Islet precursor cell (in vitro differentiated cells): ENCODE results near the gene L3MBTL4.

ENCODE experiments used
- DNase-seq: peaks from one replicate; pipeline ENCODE4 v3.0.0-alpha.2; 2018

Gene L3MBTL4

DNA sequence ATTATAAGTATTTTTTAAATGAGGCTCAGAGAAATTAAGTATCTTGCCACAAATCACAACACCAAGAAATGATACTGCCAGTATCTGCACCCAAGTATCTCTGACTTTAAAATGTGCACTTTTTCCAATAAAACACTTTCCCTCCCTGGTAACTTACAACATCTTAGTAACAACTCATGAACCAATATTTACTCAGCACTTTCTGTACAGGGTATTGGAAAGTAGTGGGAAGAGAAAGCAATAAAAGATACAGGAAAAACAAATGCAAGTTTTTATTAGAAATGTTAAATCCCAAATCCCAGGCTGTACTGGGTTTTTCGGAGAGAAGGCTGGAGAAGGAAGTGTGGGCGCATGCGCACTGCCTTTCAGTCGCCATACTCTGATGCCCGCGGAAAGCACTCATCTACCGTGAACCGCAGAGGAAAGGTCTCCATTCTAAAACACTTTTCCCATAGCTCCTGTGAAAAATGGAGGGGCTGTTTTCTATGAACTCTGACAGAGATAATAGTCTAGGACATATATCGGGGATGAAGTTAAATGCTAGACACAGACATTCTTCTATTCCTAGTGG is 52.1 kb downstream of the L3MBTL4 start:
- no peak for DNase-seq

GRCh38 chr18:6357668-6358067 is 57.0 kb downstream of the L3MBTL4 start:
- DNase-seq = no peak

DNA sequence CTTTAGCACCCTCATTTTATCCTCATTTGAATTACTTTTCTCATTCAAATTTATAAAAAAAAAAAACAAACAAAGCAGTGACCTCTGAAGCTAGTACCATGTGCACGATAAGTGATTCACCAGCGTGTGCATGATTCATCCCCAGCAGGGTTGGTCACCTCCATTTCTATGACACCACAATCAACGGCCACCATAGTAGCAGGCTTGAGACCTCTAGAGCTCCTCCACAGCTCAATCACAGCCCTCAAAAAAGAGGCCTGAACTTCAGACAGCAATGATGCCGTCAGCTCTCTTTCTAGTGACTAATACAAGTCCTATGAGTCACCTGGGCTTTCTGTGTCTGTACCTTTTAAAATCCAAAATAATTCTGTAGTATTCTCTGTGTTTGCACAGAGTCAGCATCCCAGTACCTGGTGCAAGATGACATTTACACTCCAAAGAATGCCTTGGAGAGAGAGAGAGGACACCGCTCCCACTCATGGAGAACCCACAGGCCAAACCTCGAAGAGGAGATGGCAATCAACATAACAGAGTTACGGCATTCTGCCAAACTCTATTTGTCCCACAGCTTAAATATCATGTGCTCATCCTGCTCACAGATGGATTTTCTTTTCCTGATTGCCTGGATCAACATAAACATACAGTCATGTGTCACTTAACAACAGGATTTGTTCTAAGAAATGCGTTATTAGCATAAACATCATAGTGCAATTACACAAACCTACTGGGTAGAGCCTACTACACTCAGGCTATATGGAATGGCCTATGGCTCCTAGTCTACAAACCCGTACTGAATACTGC is 58.7 kb downstream of the L3MBTL4 start:
- DNase-seq = peak; percentile 81

DNA sequence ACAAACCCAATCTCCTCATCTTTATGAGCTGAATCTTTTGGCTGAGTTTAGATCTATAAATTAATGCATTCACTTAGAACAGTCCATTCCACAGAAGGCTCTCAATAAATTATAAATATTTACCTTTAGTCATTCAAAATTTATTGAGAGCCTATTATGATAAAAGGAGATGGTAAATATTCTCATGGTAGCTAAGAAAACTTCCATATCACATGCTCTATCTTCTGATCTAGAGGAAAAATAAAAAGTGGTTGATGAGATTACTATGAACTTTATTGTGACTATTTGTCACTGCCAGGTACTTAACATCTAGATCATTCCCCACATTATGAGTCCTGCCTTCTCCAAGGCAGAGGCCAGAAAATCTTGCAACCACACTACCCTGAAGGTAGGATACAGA is 62.4 kb downstream of the L3MBTL4 start:
- no peak for DNase-seq

DNA sequence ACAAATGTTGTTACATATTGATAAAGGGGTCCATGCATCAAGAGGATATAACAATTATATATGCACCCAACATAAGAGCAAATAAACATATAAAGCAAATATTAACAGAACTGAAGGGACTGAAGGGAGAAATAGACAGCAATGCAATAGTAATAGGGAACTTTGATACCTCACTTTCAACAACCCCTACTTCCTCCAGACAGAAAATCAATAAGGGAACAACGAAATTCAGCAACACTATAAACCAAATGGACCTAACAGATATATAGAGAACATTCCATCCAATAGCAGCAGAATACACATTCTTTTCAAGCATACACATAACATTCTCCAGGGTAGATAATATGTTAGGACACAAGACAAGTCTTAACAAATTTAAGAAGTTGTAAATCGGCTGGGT is 71.7 kb downstream of the L3MBTL4 start:
- no peak for DNase-seq

- DNase-seq = no peak
These were observed 73.0 kb downstream of the L3MBTL4 start for GRCh38 chr18:6341709-6342108.

GRCh38 chr18:6341303-6341702 is 73.4 kb downstream of the L3MBTL4 start:
- DNase-seq = no peak

DNA sequence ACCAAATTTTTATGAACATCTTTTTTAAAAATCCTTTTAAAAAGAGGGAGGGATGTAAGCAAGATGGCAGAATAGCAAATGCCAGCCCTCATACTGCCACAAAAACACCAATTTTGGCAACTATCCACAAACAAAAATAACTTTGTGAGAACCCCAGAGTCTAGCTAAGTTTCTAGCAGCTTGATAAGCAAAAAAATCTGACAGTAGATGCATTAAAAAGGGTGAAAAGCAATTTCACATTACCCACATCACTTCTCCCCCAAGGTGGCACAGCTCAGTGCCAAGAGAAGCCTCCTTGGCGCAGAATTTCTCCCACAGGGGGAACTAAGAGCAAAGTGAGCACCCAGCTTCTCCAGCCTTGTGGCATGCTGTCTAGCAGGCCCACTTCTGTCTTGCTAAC is 74.6 kb downstream of the L3MBTL4 start:
- DNase-seq = no peak

DNA sequence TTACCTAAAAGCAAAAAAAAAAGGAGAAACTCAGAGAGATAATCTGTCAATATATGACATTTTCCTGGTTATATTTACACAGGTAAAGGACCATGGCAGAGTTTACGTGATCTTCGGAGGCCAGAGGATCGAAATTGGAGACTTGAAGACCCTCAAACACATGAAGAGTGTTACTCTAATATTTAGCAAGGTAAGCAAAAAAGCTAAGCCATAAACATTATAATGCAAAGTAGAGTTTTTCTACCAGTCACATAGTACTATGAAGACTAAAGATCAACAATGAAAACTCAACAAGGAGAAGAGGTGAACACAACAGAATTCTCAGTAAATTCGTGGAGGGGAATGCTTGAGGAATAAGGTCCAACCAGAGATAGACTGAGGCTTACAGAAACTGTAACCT is 78.5 kb downstream of the L3MBTL4 start:
- no peak for DNase-seq

- no peak for DNase-seq
These were observed 80.7 kb downstream of the L3MBTL4 start for GRCh38 chr18:6333981-6334380.

DNA sequence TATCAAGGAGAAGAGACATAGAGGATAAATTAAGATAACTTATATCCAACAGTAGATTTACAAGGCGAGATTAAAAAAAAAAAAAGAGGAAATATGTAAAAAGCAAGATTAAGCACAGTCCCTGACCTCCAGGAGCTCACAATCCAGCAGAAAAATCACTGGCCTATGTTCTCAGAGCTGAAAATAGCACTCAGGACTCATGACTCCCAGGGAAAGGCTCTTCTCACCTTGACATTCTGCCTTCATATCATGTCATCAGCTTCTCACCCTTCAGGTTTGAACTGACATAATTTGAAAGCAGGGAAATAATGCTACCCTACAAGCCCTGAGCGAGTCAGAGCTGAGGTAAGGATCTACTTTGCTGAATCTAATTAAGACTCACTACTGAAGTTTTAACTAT is 82.8 kb downstream of the L3MBTL4 start:
- no peak for DNase-seq

DNA sequence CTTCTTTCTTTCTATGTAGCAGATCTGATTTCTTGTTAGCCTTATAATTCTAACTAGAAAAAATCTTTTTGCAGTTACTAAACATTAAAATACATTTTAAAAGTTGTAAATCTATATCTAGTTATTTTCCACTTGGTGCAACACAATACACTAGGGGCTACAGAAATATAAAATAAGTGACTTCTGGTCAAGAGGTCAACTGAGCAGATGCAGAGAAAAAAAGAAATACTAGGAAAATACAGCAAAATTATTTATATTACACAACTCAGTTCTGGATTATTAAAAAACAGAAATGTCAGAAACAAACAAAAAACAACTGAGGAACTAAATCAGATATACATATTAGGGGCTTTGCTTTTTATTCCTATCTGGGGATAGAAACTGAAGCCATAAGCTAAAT is 83.9 kb downstream of the L3MBTL4 start:
- no peak for DNase-seq

- DNase-seq = no peak
These were observed 86.1 kb downstream of the L3MBTL4 start for GRCh38 chr18:6328621-6329010.

DNA sequence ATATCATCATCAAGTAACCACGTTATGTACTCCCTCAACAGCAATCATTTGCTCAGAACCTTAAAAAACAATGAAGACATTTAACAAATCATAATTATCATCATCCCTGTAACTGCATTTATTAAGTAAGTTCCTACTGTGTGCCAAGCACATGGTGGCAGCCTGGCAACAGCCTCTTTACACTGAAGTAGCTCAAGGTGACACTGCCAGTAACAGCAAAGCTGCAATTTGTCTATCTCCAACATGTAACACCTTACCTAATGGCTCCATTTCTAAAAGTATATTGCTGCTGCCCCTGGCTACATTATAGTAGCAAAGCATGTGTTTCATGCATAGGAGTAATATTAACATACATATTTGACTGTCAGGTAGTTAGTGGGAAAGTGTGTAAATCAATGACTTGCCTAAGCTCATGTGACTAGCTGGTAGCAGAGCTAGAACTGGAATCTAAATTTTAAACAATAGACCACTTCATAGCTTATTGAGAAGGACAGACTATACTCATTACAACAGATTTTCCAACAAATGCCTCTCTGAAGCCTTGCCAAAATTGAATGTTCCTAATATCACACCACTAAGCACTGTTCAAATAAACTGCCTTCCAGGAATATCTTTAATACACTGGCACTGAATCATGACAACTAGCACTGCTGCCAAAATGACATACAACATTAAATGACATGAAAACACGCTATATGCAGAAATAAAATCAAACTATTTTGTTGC is 86.7 kb downstream of the L3MBTL4 start:
- no peak for DNase-seq

DNA sequence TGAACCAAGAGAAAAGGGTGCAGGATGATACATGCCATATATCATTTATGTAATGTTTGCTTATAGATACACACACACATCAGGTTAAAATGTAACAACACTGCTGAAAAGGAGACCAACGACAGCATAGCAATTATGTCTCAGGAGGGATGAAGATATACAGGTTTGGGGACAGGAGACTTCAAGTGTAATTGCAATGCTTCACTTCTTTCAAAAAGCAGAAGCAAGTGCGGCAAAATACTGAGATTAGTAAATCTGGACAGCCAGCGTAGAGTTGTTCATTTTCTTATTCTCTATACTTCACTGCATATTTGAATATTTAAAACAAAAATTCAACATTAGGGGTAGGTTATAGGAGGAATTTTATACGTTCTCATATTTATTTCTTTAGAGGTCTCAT is 87.2 kb downstream of the L3MBTL4 start:
- no peak for DNase-seq

- no peak for DNase-seq
These were observed 88.1 kb downstream of the L3MBTL4 start for GRCh38 chr18:6326566-6326965.

GRCh38 chr18:6323319-6323889 is 91.3 kb downstream of the L3MBTL4 start:
- no peak for DNase-seq

DNA sequence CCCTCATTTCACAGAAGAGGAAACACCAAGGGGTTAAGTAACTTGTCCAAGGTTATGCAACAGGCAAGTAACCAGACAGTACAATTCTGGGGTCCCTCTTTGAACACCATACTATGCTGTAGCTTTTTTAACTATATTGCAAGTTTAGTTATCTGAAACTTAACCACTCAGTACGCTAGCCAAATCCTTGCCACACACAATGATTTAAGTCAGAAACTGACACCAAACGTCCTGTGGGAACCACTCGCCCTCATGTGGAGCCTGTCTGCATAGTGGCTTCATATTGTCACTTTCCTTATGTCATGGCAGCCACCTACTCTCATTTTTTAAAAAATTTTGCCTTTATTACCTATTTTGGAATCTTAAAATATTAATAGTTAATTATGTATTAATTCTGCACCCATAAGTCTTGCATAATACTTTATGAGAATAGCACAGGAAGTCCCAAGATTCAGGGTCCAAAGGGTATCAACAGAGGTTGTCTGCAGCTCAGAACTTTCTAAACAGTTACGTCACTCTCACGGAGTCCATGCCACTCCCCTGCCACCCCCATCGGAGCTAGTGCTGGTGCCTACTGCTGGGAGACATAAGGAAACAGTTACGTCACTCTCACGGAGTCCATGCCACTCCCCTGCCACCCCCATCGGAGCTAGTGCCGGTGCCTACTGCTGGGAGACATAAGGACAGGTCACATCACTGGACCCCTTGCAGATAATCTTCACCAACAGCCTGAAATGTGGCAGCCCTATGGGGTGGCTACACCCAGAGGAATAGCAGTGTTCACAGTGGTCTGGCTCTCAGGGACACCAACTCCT is 99.0 kb downstream of the L3MBTL4 start:
- no peak for DNase-seq

- DNase-seq = no peak
These were observed 101.3 kb downstream of the L3MBTL4 start for GRCh38 chr18:6313415-6313814.

- DNase-seq = no peak
These were observed 103.1 kb downstream of the L3MBTL4 start for GRCh38 chr18:6311456-6312215.

- DNase-seq = no peak
These were observed 104.0 kb downstream of the L3MBTL4 start for GRCh38 chr18:6310714-6311113.

DNA sequence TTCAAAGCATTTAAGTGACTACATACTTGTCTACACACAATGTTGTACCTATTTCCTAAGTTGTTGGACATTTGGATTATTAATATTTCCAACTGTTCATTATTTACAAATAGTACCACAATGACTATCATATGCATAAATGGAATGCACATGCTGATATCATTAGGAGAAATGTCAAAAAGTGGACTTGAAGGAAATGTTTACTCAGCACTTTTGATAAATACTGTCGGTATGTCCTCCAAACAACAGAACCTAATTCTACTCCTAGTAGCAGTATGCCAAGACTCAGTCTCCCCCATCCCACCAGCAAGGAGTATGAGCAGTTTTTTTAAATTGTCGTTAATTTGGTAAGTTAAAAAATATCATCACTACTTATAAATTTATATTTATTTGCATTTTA is 116.8 kb downstream of the L3MBTL4 start:
- no peak for DNase-seq
